Measurements from ENCODE around the gene BICD1. TPM values are rescaled to one million over a fixed set of nuclear protein-coding genes. Genes with fewer than 3 reads are reported as not detected.
"Not testable (repeated sequence)": the region's sequence is repeated elsewhere in the genome, so short reads cannot be mapped to it uniquely, and the experiment has no call there.

The BICD1 gene
- total and polyA plus RNA-seq, 2 donors (not counting 1 experiment from before 2014, with no cell fraction given), result 15.2 to 93.5 TPM

- ATAC-seq (ENCODE audit: low read depth), result no peak
- Histone ChIP-seq H2AFZ (ENCODE audit: insufficient read depth, low read depth, low read length, poor library complexity, severe bottlenecking) (no peak overlapping the region), H3K9ac (ENCODE audit: low read length) (no peak overlapping the region), H3K27ac (ENCODE audit: low read length in 2 of 2) (no peak overlapping the region), H3K4me1 (ENCODE audit: control insufficient read depth in 2 of 2, insufficient read depth in 2 of 2, low read length in 2 of 2) (no peaks in the 10 kb centered on the region), H3K4me2 (replicated peaks; ENCODE audit: low read depth, low read length, poor library complexity, severe bottlenecking) (no peak overlapping the region), H3K79me2 (ENCODE audit: control insufficient read depth, insufficient read depth, low read length) (no peaks in the 10 kb centered on the region), H4K20me1 (ENCODE audit: control insufficient read depth, insufficient read depth, low read length, poor library complexity, severe bottlenecking) (no peaks in the 10 kb centered on the region), H3K4me3 (ENCODE audit: control extremely low read depth in 1 of 5, extremely low read depth in 1 of 5, insufficient read depth in 1 of 5, low read depth in 2 of 5, low read length in 4 of 5) (no peak overlapping the region), H3K27me3 (replicated peaks in 1 of 4; ENCODE audit: control extremely low read depth in 1 of 4, control insufficient read depth in 3 of 4, insufficient read depth in 4 of 4, low read length in 3 of 4) (no peaks in the 10 kb centered on the region), H3K9me3 (ENCODE audit: control extremely low read depth in 1 of 3, control insufficient read depth in 2 of 3, insufficient read depth in 1 of 3, low read length in 2 of 3) (peaks cover 0 to 3% (median 0%) of the 10 kb centered on the region in 3 donors), H3K36me3 (replicated peaks in 1 of 2; ENCODE audit: control extremely low read depth in 1 of 2, control insufficient read depth in 1 of 2, extremely low read depth in 1 of 2, insufficient read depth in 2 of 2, low read length in 1 of 2) (no peaks in the 10 kb centered on the region)
- TF ChIP-seq CTCF (IDR thresholded peaks at IDR 0.05) (no peak), EZH2 (IDR thresholded peaks at IDR 0.05; ENCODE audit: borderline replicate concordance, insufficient read depth, low read depth, low read length, poor library complexity, severe bottlenecking) (no peak)
- H3K4me3 Mint-ChIP-seq, result no peak overlapping the region
- H3K27me3 Mint-ChIP-seq, result no peaks in the 10 kb centered on the region
- H3K4me1 Mint-ChIP-seq, result no peaks in the 10 kb centered on the region
- 100% methylated on average over 1 of the region's 4 CpGs for WGBS (ENCODE audit: insufficient coverage)
- no peak overlapping the region for H3K27ac Mint-ChIP-seq
- no peaks in the 10 kb centered on the region for H3K9me3 Mint-ChIP-seq (ENCODE audit: insufficient read depth)
- intact Hi-C loops (cut with micrococcal nuclease), result no loop called here
- CTCF ChIA-PET, result no interaction called here
- POLR2A ChIA-PET, result no interaction called here
- no peak for DNase-seq
These were observed 8.5 kb upstream of the BICD1 start for GRCh38 chr12:32098112-32098511.

GRCh38 chr12:32099275-32099674 is 7.4 kb upstream of the BICD1 start:
- H3K27ac ChIP-seq (ENCODE audit: low read length in 2 of 2); H3K9me3 Mint-ChIP-seq (ENCODE audit: insufficient read depth); ATAC-seq (ENCODE audit: low read depth); H3K4me3 Mint-ChIP-seq; H3K4me1 Mint-ChIP-seq; H3K9ac ChIP-seq (ENCODE audit: low read length); H3K4me1 ChIP-seq (ENCODE audit: control insufficient read depth in 2 of 2, insufficient read depth in 2 of 2, low read length in 2 of 2); CTCF ChIA-PET; H3K27ac Mint-ChIP-seq; DNase-seq; H3K4me2 ChIP-seq (replicated peaks; ENCODE audit: low read depth, low read length, poor library complexity, severe bottlenecking); H3K27me3 ChIP-seq (replicated peaks in 1 of 4; ENCODE audit: control extremely low read depth in 1 of 4, control insufficient read depth in 3 of 4, insufficient read depth in 4 of 4, low read length in 3 of 4); H3K79me2 ChIP-seq (ENCODE audit: control insufficient read depth, insufficient read depth, low read length); H3K36me3 ChIP-seq (replicated peaks in 1 of 2; ENCODE audit: control extremely low read depth in 1 of 2, control insufficient read depth in 1 of 2, extremely low read depth in 1 of 2, insufficient read depth in 2 of 2, low read length in 1 of 2); H2AFZ ChIP-seq (ENCODE audit: insufficient read depth, low read depth, low read length, poor library complexity, severe bottlenecking); intact Hi-C loops (cut with micrococcal nuclease); H3K9me3 ChIP-seq (ENCODE audit: control extremely low read depth in 1 of 3, control insufficient read depth in 2 of 3, insufficient read depth in 1 of 3, low read length in 2 of 3); POLR2A ChIA-PET; H4K20me1 ChIP-seq (ENCODE audit: control insufficient read depth, insufficient read depth, low read length, poor library complexity, severe bottlenecking); H3K4me3 ChIP-seq (ENCODE audit: control extremely low read depth in 1 of 5, extremely low read depth in 1 of 5, insufficient read depth in 1 of 5, low read depth in 2 of 5, low read length in 4 of 5); H3K27me3 Mint-ChIP-seq: not testable (repeated sequence)
- no CpG with 5 or more reads among the region's 1 CpG for WGBS (ENCODE audit: insufficient coverage)
